CD4-positive, alpha-beta T cell (primary cell): ENCODE results near the gene NRXN3. TPM values are rescaled to one million over a fixed set of nuclear protein-coding genes. Genes with fewer than 3 reads are reported as not detected.

Experiments
- ATAC-seq: fragments of 200-7000 bp; cut with Tn5 transposase; one replicate; pipeline ENCODE4 v1.10.0; 2022; ENCODE audit warnings: mild to moderate bottlenecking; ENCODE audit not compliant: poor library complexity
- CTCF ChIA-PET: fragments of 350-600 bp; sonication (Branson Sonifier 250); formaldehyde crosslinking; loops from one replicate; lab custom pipeline; 2021; ENCODE audit warnings: antibody characterized with exemption, inconsistent platforms; lab: Charles Lee
- POLR2A ChIA-PET: fragments of 350-600 bp; sonication (Branson Sonifier 250); formaldehyde crosslinking; loops from one replicate; lab custom pipeline; 2021; ENCODE audit warnings: antibody characterized with exemption, inconsistent platforms; lab: Charles Lee
- DNase-seq, 14 experiments: peaks; one replicate each; pipeline ENCODE4 v3.0.0-alpha.2; 2013 to 2020; ENCODE audit warnings: mixed read lengths in 2 of 14
- H3K27ac ChIP-seq, 2 donors: one replicate each; pipeline versions ENCODE4 v1.5.1 to v1.7.0; 2013; ENCODE audit warnings: low read length in 2 of 2, low read depth in 1 of 2, mild to moderate bottlenecking in 1 of 2
- H3K27me3 ChIP-seq, 2 experiments: 1 replicate in 1 of 2; 2 replicates in 1 of 2; pipeline versions ENCODE4 v1.6.1 to v1.7.0; 2013; ENCODE audit warnings: low read length in 2 of 2, control low read depth in 1 of 2, mild to moderate bottlenecking in 1 of 2, moderate library complexity in 1 of 2; ENCODE audit not compliant: insufficient read depth in 2 of 2, control insufficient read depth in 1 of 2
- H3K36me3 ChIP-seq: one replicate; pipeline ENCODE4 v1.6.1; 2013; ENCODE audit warnings: low read length, control low read depth; ENCODE audit not compliant: insufficient read depth
- H3K4me1 ChIP-seq: one replicate; pipeline ENCODE4 v1.6.1; 2013; ENCODE audit warnings: low read length, control low read depth; ENCODE audit not compliant: insufficient read depth
- H3K4me3 ChIP-seq: one replicate; pipeline ENCODE4 v1.5.1; 2013; ENCODE audit warnings: mild to moderate bottlenecking, low read length, moderate library complexity
- H3K9me3 ChIP-seq, 2 experiments: 1 replicate in 1 of 2; 2 replicates in 1 of 2; pipeline versions ENCODE4 v1.6.1 to v1.7.0; 2013; ENCODE audit warnings: low read length in 2 of 2, mild to moderate bottlenecking in 2 of 2, control low read depth in 1 of 2, moderate library complexity in 1 of 2; ENCODE audit not compliant: control insufficient read depth in 1 of 2, insufficient read depth in 1 of 2
- H3K27ac Mint-ChIP-seq: one replicate; pipeline ENCODE4 v1.8.0; 2020; ENCODE audit warnings: mixed read lengths
- H3K27me3 Mint-ChIP-seq: one replicate; pipeline ENCODE4 v1.8.0; 2021; ENCODE audit warnings: mixed read lengths
- H3K36me3 Mint-ChIP-seq: one replicate; pipeline ENCODE4 v1.8.0; 2021; ENCODE audit warnings: low read depth, mixed read lengths
- H3K4me1 Mint-ChIP-seq: one replicate; pipeline ENCODE4 v1.8.0; 2021; ENCODE audit warnings: low read depth, mixed read lengths
- H3K4me3 Mint-ChIP-seq: one replicate; pipeline ENCODE4 v1.8.0; 2020; ENCODE audit warnings: mild to moderate bottlenecking, mixed read lengths
- H3K9me3 Mint-ChIP-seq: one replicate; pipeline ENCODE4 v1.8.0; 2020; ENCODE audit warnings: mixed read lengths
- intact Hi-C, 2 experiments: fragments of 100-400 bp; cut with DNase I in 1 of 2; cut with micrococcal nuclease in 1 of 2; formaldehyde crosslinking; loops; one replicate each; pipeline versions ENCODE4 v1.15.1 to v1.9.0; 2023 to 2025; cut with DNase I, micrococcal nuclease
- total RNA-seq, 174 experiments: library from RNA in 2 of 174; stranded (reverse) in 2 of 174; gene quantifications; one replicate each; pipeline ENCODE4 v1.2.3 and lab custom pipeline; 2021 to 2026
- TF ChIP-seq, protein P1 (sequence below): fragments of 200-600 bp; IDR thresholded peaks from one replicate; pipeline ENCODE4 v1.8.0; 2022; ENCODE audit warnings: antibody characterized with exemption, mild to moderate bottlenecking

Gene NRXN3
- total RNA-seq, 2 experiments from 2014 or later = not detected

DNA sequence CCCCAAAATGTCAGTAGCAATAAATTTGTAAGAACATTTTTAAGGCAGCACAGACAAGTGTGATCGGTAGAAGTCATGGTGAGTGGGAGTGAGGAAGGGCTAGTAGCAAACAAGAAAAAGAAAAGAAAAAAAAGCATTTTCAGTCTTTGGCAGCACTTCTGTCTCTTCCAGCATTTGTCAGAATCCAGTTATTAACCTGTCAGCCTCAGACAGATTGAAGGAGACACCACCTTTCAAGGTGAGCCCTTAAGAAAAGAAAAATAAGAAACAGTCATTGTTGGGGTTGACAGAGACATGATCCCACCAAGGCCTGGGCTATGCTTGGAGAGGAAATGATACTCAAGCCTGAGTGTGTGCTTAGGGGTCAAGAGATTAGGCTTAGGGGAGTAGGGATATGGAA lies 947.4 kb downstream of the NRXN3 start:
- intact Hi-C loops = no loop called here
- ChIA-PET POLR2A (no interaction called here), CTCF (no interaction called here)
- Histone ChIP-seq H3K4me3 (no peak overlapping the region), H3K27me3 (no peaks in the 10 kb centered on the region), H3K27ac (no peak overlapping the region), H3K36me3 (no peaks in the 10 kb centered on the region), H3K9me3 (no peaks in the 10 kb centered on the region), H3K4me1 (no peaks in the 10 kb centered on the region)
- Mint-ChIP-seq H3K27me3 (no peaks in the 10 kb centered on the region), H3K36me3 (no peaks in the 10 kb centered on the region), H3K4me3 (no peak overlapping the region), H3K4me1 (no peaks in the 10 kb centered on the region), H3K27ac (no peak overlapping the region), H3K9me3 (peaks cover 2% of the 10 kb centered on the region)
- ATAC-seq = no peak
- TF ChIP-seq, protein P1, sequence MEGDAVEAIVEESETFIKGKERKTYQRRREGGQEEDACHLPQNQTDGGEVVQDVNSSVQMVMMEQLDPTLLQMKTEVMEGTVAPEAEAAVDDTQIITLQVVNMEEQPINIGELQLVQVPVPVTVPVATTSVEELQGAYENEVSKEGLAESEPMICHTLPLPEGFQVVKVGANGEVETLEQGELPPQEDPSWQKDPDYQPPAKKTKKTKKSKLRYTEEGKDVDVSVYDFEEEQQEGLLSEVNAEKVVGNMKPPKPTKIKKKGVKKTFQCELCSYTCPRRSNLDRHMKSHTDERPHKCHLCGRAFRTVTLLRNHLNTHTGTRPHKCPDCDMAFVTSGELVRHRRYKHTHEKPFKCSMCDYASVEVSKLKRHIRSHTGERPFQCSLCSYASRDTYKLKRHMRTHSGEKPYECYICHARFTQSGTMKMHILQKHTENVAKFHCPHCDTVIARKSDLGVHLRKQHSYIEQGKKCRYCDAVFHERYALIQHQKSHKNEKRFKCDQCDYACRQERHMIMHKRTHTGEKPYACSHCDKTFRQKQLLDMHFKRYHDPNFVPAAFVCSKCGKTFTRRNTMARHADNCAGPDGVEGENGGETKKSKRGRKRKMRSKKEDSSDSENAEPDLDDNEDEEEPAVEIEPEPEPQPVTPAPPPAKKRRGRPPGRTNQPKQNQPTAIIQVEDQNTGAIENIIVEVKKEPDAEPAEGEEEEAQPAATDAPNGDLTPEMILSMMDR = no peak
- DNase-seq = no peak

DNA sequence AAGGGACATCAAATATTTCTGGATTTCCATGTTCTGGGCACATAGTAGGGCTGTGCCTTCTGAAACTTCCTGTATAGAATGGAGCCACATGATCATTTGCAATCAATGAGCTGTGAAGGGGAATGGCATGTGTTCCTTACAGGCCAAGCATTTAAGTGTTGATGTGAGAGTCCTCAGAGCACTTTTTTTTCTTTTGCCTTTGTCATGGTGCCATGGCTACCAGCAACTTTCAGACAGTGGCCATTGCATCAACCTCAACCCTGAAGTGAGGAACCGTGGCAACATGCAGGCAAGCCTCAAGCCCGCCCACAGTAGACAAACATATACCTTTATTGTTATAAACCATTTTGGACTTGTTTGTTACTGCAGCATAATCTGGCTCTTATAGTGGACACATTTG lies 948.1 kb downstream of the NRXN3 start:
- ChIA-PET CTCF (no interaction called here), POLR2A (no interaction called here)
- no peaks in the 10 kb centered on the region for H3K9me3 ChIP-seq
- no peak overlapping the region for H3K4me3 ChIP-seq
- ATAC-seq (no peak), DNase-seq (no peak)
- H3K4me1 ChIP-seq = no peaks in the 10 kb centered on the region
- H3K27ac Mint-ChIP-seq = no peak overlapping the region
- no peaks in the 10 kb centered on the region for H3K27me3 Mint-ChIP-seq
- H3K4me1 Mint-ChIP-seq = no peaks in the 10 kb centered on the region
- no peaks in the 10 kb centered on the region for H3K36me3 ChIP-seq
- H3K36me3 Mint-ChIP-seq = no peaks in the 10 kb centered on the region
- peaks cover 2% of the 10 kb centered on the region for H3K9me3 Mint-ChIP-seq
- intact Hi-C loops = no loop called here
- TF ChIP-seq, protein P1 = no peak
- no peak overlapping the region for H3K27ac ChIP-seq
- no peaks in the 10 kb centered on the region for H3K27me3 ChIP-seq
- H3K4me3 Mint-ChIP-seq = no peak overlapping the region

DNA sequence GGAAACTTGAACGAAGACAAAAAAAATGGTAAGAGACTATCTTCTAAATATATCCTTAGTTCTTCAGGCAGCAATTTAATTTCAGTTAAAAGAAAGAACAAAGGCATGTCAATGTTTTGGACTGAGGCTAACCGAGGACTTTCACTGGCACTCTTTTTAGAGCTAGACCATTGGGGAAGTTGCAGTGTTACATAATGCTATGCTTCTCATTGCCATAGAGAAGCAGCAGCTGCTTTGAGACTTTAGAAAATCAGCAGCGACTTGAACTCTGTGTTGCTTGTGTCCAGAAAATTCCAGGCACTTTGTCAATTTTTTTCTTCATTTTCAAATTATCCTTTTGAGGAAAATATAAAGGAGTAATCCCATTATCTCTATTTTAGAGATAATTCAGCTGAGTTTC lies 964.2 kb downstream of the NRXN3 start:
- intact Hi-C loops = no loop called here

More for the DNA sequence above, 964.2 kb downstream of the NRXN3 start:
- Mint-ChIP-seq H3K27ac (no peak overlapping the region), H3K27me3 (no peaks in the 10 kb centered on the region), H3K4me1 (no peaks in the 10 kb centered on the region), H3K36me3 (no peaks in the 10 kb centered on the region), H3K9me3 (peaks cover 2% of the 10 kb centered on the region), H3K4me3 (no peak overlapping the region)
- no peak overlapping the region for H3K27ac ChIP-seq
- no peaks in the 10 kb centered on the region for H3K36me3 ChIP-seq
- H3K9me3 ChIP-seq = peaks cover 0 to 11% of the 10 kb centered on the region in 2 experiments
- ATAC-seq (no peak), DNase-seq (no peak)
- H3K27me3 ChIP-seq = no peaks in the 10 kb centered on the region
- ChIA-PET POLR2A (no interaction called here), CTCF (no interaction called here)
- H3K4me3 ChIP-seq = no peak overlapping the region
- H3K4me1 ChIP-seq = no peaks in the 10 kb centered on the region
- TF ChIP-seq, protein P1 = no peak
